Vagina (tissue), 2 donors: ENCODE results near the gene NAA38. TPM values are rescaled to one million over a fixed set of nuclear protein-coding genes. Genes with fewer than 3 reads are reported as not detected.

Source experiments
- DNase-seq, 2 donors: peaks; one replicate each; pipeline ENCODE4 v3.0.0-alpha.2; 2017; ENCODE audit errors: extremely low spot score in 2 of 2
- H3K27ac ChIP-seq: fragments of 200-600 bp; sonication (generic); one replicate; pipeline ENCODE4 v1.5.1; 2019
- H3K27me3 ChIP-seq: fragments of 200-600 bp; sonication (generic); one replicate; pipeline ENCODE4 v1.5.1; 2019
- H3K36me3 ChIP-seq, 2 donors: fragments of 200-600 bp; sonication (generic); one replicate each; pipeline ENCODE4 v1.5.1; 2017 to 2019
- H3K4me1 ChIP-seq: fragments of 200-600 bp; sonication (generic); one replicate; pipeline ENCODE4 v1.5.1; 2019
- H3K4me3 ChIP-seq, 2 donors: fragments of 200-600 bp; sonication (generic); 1 replicate in 1 of 2; 2 replicates in 1 of 2; pipeline ENCODE4 v1.5.1; 2016 to 2019
- H3K9me3 ChIP-seq: fragments of 200-600 bp; sonication (generic); one replicate; pipeline ENCODE4 v1.5.1; 2019
- CTCF ChIP-seq, 3 experiments: fragments of 450-650 bp in 2 of 3; fragments of 200-600 bp in 1 of 3; sonication (generic) in 1 of 3; IDR thresholded peaks; one replicate each; pipeline ENCODE4 v1.5.1; 2017 to 2019; ENCODE audit warnings: antibody characterized with exemption in 3 of 3, mild to moderate bottlenecking in 2 of 3, moderate library complexity in 2 of 3
- POLR2A ChIP-seq, 2 donors: fragments of 450-650 bp; IDR thresholded peaks; one replicate each; pipeline ENCODE4 v1.6.1; 2017; ENCODE audit warnings: antibody characterized with exemption in 2 of 2, mild to moderate bottlenecking in 2 of 2, moderate library complexity in 2 of 2
- POLR2AphosphoS5 ChIP-seq, 2 donors: sonication (generic); formaldehyde crosslinking; IDR thresholded peaks; one replicate each; pipeline ENCODE4 v1.9.0; 2017; ENCODE audit warnings: antibody characterized with exemption in 2 of 2, mild to moderate bottlenecking in 2 of 2, low read depth in 1 of 2; ENCODE audit not compliant: insufficient read depth in 1 of 2
- intact Hi-C: fragments of 100-400 bp; cut with DNase I; formaldehyde crosslinking; loops from one replicate; pipeline ENCODE4 v1.15.1; 2023
- total RNA-seq: library from RNA; depleted of rRNA; stranded (reverse); fragments of >200 nt; gene quantifications from one replicate; pipeline ENCODE4 v1.2.3, GENCODE V29; 2016

NAA38 gene
- total RNA-seq, 1 donor from 2014 or later: 83.5 TPM

GRCh38 chr17:7882068-7882467, 24.7 kb upstream of the NAA38 start:
- intact Hi-C loops: no loop called here
- H3K4me3 ChIP-seq: no peak overlapping the region
- peaks cover 44% of the 10 kb centered on the region for H3K4me1 ChIP-seq
- H3K9me3 ChIP-seq: no peaks in the 10 kb centered on the region
- peaks cover 0 to 9% of the 10 kb centered on the region in 2 donors for H3K36me3 ChIP-seq
- TF ChIP-seq CTCF (IDR thresholded peaks at IDR 0.05): no peak
- TF ChIP-seq POLR2AphosphoS5 (IDR thresholded peaks at IDR 0.05; ENCODE audit: insufficient read depth in 1 of 2, low read depth in 1 of 2): no peak
- no peak for TF ChIP-seq POLR2A (IDR thresholded peaks at IDR 0.05)
- DNase-seq: peak in 1 of 2 donors; percentile 79
- no peaks in the 10 kb centered on the region for H3K27me3 ChIP-seq
- peak overlapping the region; percentile 98 for H3K27ac ChIP-seq

GRCh38 chr17:7881276-7882054, 24.1 kb upstream of the NAA38 start:
- intact Hi-C loops: no loop called here
- Histone ChIP-seq H3K9me3 (no peaks in the 10 kb centered on the region), H3K4me1 (peaks cover 38% of the 10 kb centered on the region), H3K27ac (peak overlapping the region; percentile 98), H3K4me3 (no peak overlapping the region), H3K36me3 (peaks cover 0 to 9% of the 10 kb centered on the region in 2 donors), H3K27me3 (no peaks in the 10 kb centered on the region)
- TF ChIP-seq POLR2A (IDR thresholded peaks at IDR 0.05) (no peak), CTCF (IDR thresholded peaks at IDR 0.05) (no peak), POLR2AphosphoS5 (IDR thresholded peaks at IDR 0.05; ENCODE audit: insufficient read depth in 1 of 2, low read depth in 1 of 2) (no peak)
- DNase-seq: peak in 1 of 2 donors; percentile 79

GRCh38 chr17:7880076-7880868, 22.9 kb upstream of the NAA38 start:
- H3K9me3 ChIP-seq: no peaks in the 10 kb centered on the region
- no peak overlapping the region for H3K4me3 ChIP-seq
- peaks cover 0 to 9% of the 10 kb centered on the region in 2 donors for H3K36me3 ChIP-seq
- no peak overlapping the region for H3K27ac ChIP-seq
- intact Hi-C loops: no loop called here
- TF ChIP-seq POLR2A (IDR thresholded peaks at IDR 0.05) (no peak), CTCF (IDR thresholded peaks at IDR 0.05) (no peak), POLR2AphosphoS5 (IDR thresholded peaks at IDR 0.05; ENCODE audit: insufficient read depth in 1 of 2, low read depth in 1 of 2) (no peak)
- H3K27me3 ChIP-seq: no peaks in the 10 kb centered on the region
- H3K4me1 ChIP-seq: peaks cover 29% of the 10 kb centered on the region
- DNase-seq: no peak

GRCh38 chr17:7878234-7878633, 20.9 kb upstream of the NAA38 start:
- Histone ChIP-seq H3K9me3 (no peaks in the 10 kb centered on the region), H3K4me1 (peaks cover 29% of the 10 kb centered on the region), H3K36me3 (peaks cover 0 to 9% of the 10 kb centered on the region in 2 donors), H3K27me3 (no peaks in the 10 kb centered on the region), H3K4me3 (no peak overlapping the region), H3K27ac (no peak overlapping the region)
- intact Hi-C loops: no loop called here
- TF ChIP-seq POLR2A (IDR thresholded peaks at IDR 0.05): no peak
- TF ChIP-seq POLR2AphosphoS5 (IDR thresholded peaks at IDR 0.05; ENCODE audit: insufficient read depth in 1 of 2, low read depth in 1 of 2): no peak
- no peak for TF ChIP-seq CTCF (IDR thresholded peaks at IDR 0.05)
- peak in 1 of 2 donors; percentile 6 for DNase-seq
